Effector CD4-positive, alpha-beta T cell (primary cell): ENCODE measurements around the gene TOMM34.

ENCODE experiments used
- DNase-seq: peaks from one replicate; pipeline ENCODE4 v3.0.0-alpha.2; 2020

TOMM34 gene

GRCh38 chr20:44928595-44928994 is 31.6 kb downstream of the TOMM34 start:
- DNase-seq = no peak

GRCh38 chr20:44924541-44924940 is 35.7 kb downstream of the TOMM34 start:
- no peak for DNase-seq

- no peak for DNase-seq
Observed at GRCh38 chr20:44921447-44921846, 38.8 kb downstream of the TOMM34 start.

- DNase-seq = no peak
Observed at GRCh38 chr20:44918761-44919160, 41.4 kb downstream of the TOMM34 start.

- DNase-seq = no peak
Observed at GRCh38 chr20:44918342-44918741, 41.9 kb downstream of the TOMM34 start.

GRCh38 chr20:44917399-44917798 is 42.8 kb downstream of the TOMM34 start:
- DNase-seq = no peak

GRCh38 chr20:44916586-44916985 is 43.6 kb downstream of the TOMM34 start:
- DNase-seq = no peak

GRCh38 chr20:44914924-44915323 is 45.3 kb downstream of the TOMM34 start:
- no peak for DNase-seq

- no peak for DNase-seq
Observed at GRCh38 chr20:44912189-44912588, 48.0 kb downstream of the TOMM34 start.

GRCh38 chr20:44911264-44911921 is 48.8 kb downstream of the TOMM34 start:
- no peak for DNase-seq

- no peak for DNase-seq
Observed at GRCh38 chr20:44910690-44911262, 49.4 kb downstream of the TOMM34 start.

GRCh38 chr20:44909872-44910689 is 50.1 kb downstream of the TOMM34 start, which contains the start of gene PABPC1L:
Gene PABPC1L (plus strand): TSS chr20:44910060. CDS start chr20:44910144, 84 bp downstream.
- DNase-seq = peak; percentile 75

- DNase-seq = no peak
Observed at GRCh38 chr20:44908987-44909871, 51.0 kb downstream of the TOMM34 start.

GRCh38 chr20:44904377-44904776 is 55.8 kb downstream of the TOMM34 start:
- DNase-seq = no peak

- DNase-seq = no peak
Observed at GRCh38 chr20:44901974-44902373, 58.2 kb downstream of the TOMM34 start.

GRCh38 chr20:44900231-44900854 is 59.9 kb downstream of the TOMM34 start:
- DNase-seq = no peak

GRCh38 chr20:44897133-44897532 is 63.1 kb downstream of the TOMM34 start:
- no peak for DNase-seq

GRCh38 chr20:44896583-44896982 is 63.6 kb downstream of the TOMM34 start:
- DNase-seq = no peak

- no peak for DNase-seq
Observed at GRCh38 chr20:44894959-44895358, 65.2 kb downstream of the TOMM34 start.
